HepG2 (cell line): ENCODE results near the gene CLIC4. TPM values are rescaled to one million over a fixed set of nuclear protein-coding genes. Genes with fewer than 3 reads are reported as not detected.

Experiments used
- EHMT2 ChIP-seq: fragments of 200-600 bp; sonication (generic); IDR thresholded peaks from 2 replicates; pipeline ENCODE4 v1.7.0; 2017; ENCODE audit warnings: antibody characterized with exemption, low read depth, low read length, borderline replicate concordance
- FOXA3 ChIP-seq: IDR thresholded peaks from 2 replicates; pipeline ENCODE4 v1.6.1; 2016; ENCODE audit warnings: missing genetic modification reagents, missing compliant biosample characterization
- FOXO4 ChIP-seq: sonication (generic); formaldehyde crosslinking; conservative IDR thresholded peaks from 2 replicates; pipeline ENCODE4 v1.8.1; 2023; ENCODE audit warnings: missing genetic modification reagents
- FOXP4 ChIP-seq: sonication (generic); formaldehyde crosslinking; IDR thresholded peaks from 2 replicates; pipeline ENCODE4 v1.4.0; 2020; ENCODE audit warnings: missing genetic modification reagents
- JUNB ChIP-seq: sonication (generic); formaldehyde crosslinking; IDR thresholded peaks from 2 replicates; pipeline ENCODE4 v1.8.0; 2022; ENCODE audit warnings: missing genetic modification reagents, mild to moderate bottlenecking, borderline replicate concordance
- MED1 ChIP-seq: sonication (generic); formaldehyde crosslinking; IDR thresholded peaks from 2 replicates; pipeline ENCODE4 v1.4.0; 2020; ENCODE audit warnings: missing genetic modification reagents
- RAD21 ChIP-seq: fragments of 450-650 bp; formaldehyde crosslinking; IDR thresholded peaks from 2 replicates; pipeline ENCODE4 v1.5.0; 2020; ENCODE audit warnings: mild to moderate bottlenecking
- RFXANK ChIP-seq: IDR thresholded peaks from 2 replicates; pipeline ENCODE4 v1.6.1; 2016
- TEAD2 ChIP-seq: sonication (generic); formaldehyde crosslinking; IDR thresholded peaks from 2 replicates; pipeline ENCODE4 v1.9.0; 2021; ENCODE audit warnings: missing genetic modification reagents
- ZMYM2 ChIP-seq: sonication (generic); formaldehyde crosslinking; IDR thresholded peaks from 2 replicates; pipeline ENCODE4 v1.8.0; 2022; ENCODE audit warnings: mild to moderate bottlenecking, missing genetic modification reagents
- ZNF253 ChIP-seq: sonication (generic); formaldehyde crosslinking; IDR thresholded peaks from 2 replicates; pipeline ENCODE4 v1.8.0; 2022; ENCODE audit warnings: mild to moderate bottlenecking, missing genetic modification reagents, borderline replicate concordance
- polyA plus RNA-seq, 8 experiments: library from polyadenylated mRNA; depleted of rRNA in 3 of 8; stranded (reverse) in 7 of 8; unstranded in 1 of 8; fragments of >200 nt; fragmentation: Illumina TruSeq in 4 of 8; extraction: Trizol in 4 of 8; gene quantifications; 2 replicates each; pipeline versions ENCODE4 v1.2.1 to v1.2.3, GENCODE V29; 2011 to 2016; ENCODE audit warnings: low read depth in 4 of 8, missing spikeins in 1 of 8, mixed read lengths in 1 of 8; ENCODE audit not compliant: insufficient read depth in 1 of 8
- total RNA-seq, 5 experiments: library from RNA; depleted of rRNA; stranded (reverse); fragments of >200 nt; fragmentation: Illumina TruSeq; extraction: Trizol; gene quantifications; 2 replicates each; pipeline ENCODE4 v1.2.3, GENCODE V29; 2016; ENCODE audit warnings: low read depth in 1 of 5
- TF ChIP-seq, protein P1 (sequence below): IDR thresholded peaks from 2 replicates; pipeline ENCODE4 v1.6.1; 2016
- TF ChIP-seq, protein P2 (sequence below): sonication (generic); formaldehyde crosslinking; IDR thresholded peaks from 2 replicates; pipeline ENCODE4 v1.4.0; 2020; ENCODE audit warnings: mild to moderate bottlenecking, missing genetic modification reagents
- TF ChIP-seq, protein P3 (sequence below): sonication (generic); formaldehyde crosslinking; IDR thresholded peaks from 2 replicates; pipeline ENCODE4 v1.4.0; 2020; ENCODE audit warnings: mild to moderate bottlenecking, missing genetic modification reagents

The CLIC4 gene
- total and polyA plus RNA-seq, 2 of the 13 experiments (the other 11 are each of a cell fraction or from before 2014, with no cell fraction given): 23.3 to 77.4 TPM

GRCh38 chr1:24744911-24745710 lies at the start of gene CLIC4 (continued):
- TF ChIP-seq FOXO4 (CRISPR knock-in tag): no peak
- no peak for TF ChIP-seq EHMT2
- no peak for TF ChIP-seq RFXANK (CRISPR knock-in tag)
- TF ChIP-seq TEAD2 (CRISPR knock-in tag): no peak
- peak; percentile 60 for TF ChIP-seq MED1
- TF ChIP-seq, protein P1, sequence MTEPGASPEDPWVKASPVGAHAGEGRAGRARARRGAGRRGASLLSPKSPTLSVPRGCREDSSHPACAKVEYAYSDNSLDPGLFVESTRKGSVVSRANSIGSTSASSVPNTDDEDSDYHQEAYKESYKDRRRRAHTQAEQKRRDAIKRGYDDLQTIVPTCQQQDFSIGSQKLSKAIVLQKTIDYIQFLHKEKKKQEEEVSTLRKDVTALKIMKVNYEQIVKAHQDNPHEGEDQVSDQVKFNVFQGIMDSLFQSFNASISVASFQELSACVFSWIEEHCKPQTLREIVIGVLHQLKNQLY (CRISPR knock-in tag): no peak
- TF ChIP-seq ZMYM2 (CRISPR knock-in tag): peak; percentile 80; the same call in 1 of the 2 replicates
- TF ChIP-seq RAD21 (CRISPR knock-in tag): peak; percentile 44; the same call in 1 of the 2 replicates
- TF ChIP-seq, protein P2, sequence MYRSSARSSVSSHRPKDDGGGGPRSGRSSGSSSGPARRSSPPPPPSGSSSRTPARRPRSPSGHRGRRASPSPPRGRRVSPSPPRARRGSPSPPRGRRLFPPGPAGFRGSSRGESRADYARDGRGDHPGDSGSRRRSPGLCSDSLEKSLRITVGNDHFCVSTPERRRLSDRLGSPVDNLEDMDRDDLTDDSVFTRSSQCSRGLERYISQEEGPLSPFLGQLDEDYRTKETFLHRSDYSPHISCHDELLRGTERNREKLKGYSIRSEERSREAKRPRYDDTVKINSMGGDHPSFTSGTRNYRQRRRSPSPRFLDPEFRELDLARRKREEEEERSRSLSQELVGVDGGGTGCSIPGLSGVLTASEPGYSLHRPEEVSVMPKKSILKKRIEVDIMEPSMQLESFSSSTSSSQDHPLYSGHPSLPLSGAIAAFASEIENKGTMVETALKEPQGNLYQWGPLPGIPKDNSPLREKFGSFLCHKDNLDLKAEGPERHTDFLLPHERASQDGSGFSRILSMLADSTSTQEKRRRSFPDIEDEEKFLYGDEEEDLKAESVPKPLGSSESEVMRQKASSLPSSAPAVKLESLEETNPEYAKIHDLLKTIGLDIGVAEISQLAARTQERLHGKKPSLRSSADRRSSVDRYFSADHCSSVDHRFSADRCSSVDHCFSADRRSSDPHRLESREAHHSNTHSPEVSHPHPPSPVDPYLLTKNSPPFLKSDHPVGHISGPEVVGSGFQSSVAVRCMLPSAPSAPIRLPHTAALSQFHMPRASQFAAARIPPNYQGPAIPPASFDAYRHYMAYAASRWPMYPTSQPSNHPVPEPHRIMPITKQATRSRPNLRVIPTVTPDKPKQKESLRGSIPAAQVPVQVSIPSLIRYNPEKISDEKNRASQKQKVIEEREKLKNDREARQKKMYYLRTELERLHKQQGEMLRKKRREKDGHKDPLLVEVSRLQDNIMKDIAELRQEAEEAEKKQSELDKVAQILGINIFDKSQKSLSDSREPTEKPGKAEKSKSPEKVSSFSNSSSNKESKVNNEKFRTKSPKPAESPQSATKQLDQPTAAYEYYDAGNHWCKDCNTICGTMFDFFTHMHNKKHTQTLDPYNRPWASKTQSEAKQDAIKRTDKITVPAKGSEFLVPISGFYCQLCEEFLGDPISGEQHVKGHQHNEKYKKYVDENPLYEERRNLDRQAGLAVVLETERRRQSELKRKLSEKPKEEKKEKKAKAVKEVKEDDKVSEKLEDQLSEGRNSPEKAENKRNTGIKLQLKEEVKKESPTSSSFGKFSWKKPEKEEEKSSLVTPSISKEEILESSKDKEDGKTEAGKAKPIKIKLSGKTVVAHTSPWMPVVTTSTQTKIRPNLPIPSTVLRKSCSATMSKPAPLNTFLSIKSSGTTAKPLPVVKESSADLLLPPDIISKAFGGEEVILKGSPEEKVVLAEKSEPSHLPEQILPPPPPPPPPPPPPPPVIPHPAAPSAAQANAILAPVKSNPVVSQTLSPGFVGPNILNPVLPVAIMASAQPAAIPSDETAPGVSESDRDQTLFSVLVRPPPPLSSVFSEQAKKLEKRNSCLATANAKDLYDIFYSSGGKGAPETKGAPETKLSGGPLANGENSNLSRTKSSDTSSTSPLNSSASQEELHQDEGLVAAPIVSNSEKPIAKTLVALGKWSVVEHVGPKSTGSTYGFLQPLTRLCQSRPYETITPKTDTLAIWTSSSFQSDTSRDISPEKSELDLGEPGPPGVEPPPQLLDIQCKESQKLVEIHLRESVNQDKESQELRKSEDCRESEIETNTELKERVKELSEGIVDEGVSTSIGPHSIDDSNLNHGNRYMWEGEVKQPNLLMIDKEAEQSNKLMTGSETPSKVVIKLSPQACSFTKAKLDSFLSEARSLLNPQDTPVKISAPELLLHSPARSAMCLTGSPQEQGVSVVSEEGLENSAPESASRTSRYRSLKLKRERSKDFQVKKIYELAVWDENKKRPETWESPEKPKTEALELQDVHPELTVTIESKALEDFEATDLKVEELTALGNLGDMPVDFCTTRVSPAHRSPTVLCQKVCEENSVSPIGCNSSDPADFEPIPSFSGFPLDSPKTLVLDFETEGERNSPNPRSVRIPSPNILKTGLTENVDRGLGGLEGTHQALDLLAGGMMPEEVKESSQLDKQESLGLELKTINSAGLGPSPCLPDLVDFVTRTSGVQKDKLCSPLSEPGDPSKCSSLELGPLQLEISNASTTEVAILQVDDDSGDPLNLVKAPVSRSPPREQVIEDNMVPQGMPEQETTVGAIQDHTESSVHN (CRISPR knock-in tag): no peak
- TF ChIP-seq, protein P3, sequence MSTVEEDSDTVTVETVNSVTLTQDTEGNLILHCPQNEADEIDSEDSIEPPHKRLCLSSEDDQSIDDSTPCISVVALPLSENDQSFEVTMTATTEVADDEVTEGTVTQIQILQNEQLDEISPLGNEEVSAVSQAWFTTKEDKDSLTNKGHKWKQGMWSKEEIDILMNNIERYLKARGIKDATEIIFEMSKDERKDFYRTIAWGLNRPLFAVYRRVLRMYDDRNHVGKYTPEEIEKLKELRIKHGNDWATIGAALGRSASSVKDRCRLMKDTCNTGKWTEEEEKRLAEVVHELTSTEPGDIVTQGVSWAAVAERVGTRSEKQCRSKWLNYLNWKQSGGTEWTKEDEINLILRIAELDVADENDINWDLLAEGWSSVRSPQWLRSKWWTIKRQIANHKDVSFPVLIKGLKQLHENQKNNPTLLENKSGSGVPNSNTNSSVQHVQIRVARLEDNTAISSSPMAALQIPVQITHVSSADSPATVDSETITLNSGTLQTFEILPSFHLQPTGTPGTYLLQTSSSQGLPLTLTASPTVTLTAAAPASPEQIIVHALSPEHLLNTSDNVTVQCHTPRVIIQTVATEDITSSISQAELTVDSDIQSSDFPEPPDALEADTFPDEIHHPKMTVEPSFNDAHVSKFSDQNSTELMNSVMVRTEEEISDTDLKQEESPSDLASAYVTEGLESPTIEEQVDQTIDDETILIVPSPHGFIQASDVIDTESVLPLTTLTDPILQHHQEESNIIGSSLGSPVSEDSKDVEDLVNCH: no peak
- TF ChIP-seq ZNF253: 0 out of 2 replicates have a peak, but pooled peaks have one; percentile 48
- 0 out of 2 replicates have a peak, but pooled peaks have one; percentile 25 for TF ChIP-seq FOXP4 (CRISPR knock-in tag)
- no peak for TF ChIP-seq JUNB (CRISPR knock-in tag)
- TF ChIP-seq FOXA3 (CRISPR knock-in tag): peak; percentile 49
